Activated T-helper 1 cell treated with anti-CD3 and anti-CD28 coated beads, Interleukin-2, amount 50 U/mL, for 16 hours (primary cell): ENCODE data around the gene PCDHB3.
"Not testable (repeated sequence)": the region's sequence is repeated elsewhere in the genome, so short reads cannot be mapped to it uniquely, and the experiment has no call there.

Experiments
- DNase-seq, 2 donors: peaks; one replicate each; pipeline ENCODE4 v3.0.0-alpha.2; 2020; ENCODE audit warnings: low read depth in 1 of 2, low spot score in 1 of 2

The PCDHB3 gene

DNA sequence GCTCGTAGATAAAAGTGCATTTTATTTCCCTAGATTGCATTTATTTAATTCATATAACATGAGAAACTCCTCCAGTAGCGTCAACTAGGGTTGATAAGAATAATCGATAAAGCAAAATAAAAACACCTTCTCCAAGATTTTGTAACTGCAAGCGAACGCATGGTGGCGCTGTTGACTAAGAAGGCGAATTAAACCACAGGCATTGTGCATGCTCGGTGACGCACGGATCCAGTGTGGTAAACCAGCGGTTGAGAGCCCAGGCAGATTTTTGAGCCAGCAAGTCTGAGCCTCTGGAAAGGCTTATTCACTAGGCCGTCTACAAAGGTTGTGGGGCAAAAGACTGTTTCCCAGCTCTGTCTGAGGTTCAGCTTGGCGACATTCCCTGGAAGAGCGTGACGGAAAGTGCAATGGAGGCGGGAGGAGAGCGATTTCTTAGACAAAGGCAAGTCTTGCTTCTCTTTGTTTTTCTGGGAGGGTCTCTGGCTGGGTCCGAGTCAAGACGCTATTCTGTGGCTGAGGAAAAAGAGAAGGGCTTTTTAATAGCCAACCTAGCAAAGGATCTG, at the start of gene PCDHB3:
Gene PCDHB3, plus strand, starts transcription at position 231 of the 563 bp plus-strand sequence. Its CDS starts 177 bp downstream, at position 408.
- no peak for DNase-seq

DNA sequence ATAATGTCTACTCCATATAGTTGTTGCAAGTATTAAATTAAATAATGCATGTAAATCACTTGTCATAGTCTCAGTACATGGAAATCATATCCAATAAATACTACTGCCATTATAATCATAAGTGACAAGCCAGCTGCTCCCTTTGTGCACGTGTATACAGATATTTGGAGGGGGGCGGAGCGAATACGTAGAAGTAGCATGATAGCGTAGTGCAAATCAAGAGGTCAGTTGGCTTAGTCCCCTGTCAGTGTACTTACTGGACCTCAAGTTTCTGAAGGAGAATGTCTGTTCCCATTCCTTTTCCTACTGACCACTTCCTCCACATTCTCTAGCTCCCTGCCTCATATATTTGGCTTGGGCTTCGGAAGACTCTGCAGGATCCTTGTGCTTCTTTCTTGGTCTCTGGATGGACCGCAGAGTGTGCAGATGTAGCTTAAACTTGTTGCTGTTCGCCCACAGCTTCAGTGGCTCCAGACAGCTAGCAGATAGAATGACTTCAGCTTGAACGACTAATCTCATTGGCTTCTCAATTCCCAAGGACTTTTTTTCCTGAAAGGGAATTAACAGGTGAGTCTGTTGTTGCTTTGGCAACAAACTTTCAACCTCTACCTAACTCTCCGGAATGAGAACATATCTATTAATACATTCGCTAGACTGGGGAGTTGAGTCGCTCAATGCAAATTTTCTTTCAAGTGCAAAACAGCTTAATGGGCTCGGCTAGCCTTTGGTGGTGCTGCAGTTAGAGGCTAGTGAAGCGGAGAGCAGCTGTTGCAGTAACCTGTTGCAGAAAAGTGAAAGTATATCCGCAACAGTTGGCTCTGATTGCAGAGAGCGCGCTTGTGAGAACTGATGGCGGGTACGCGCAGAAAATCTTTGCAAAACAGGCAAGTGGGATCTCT, 49.4 kb upstream of the PCDHB3 start, which contains the start of gene PCDHB1:
Gene PCDHB1, plus strand, starts transcription at position 753 of the 899 bp plus-strand sequence. Its CDS starts 97 bp downstream, at position 850.
- no peak for DNase-seq

DNA sequence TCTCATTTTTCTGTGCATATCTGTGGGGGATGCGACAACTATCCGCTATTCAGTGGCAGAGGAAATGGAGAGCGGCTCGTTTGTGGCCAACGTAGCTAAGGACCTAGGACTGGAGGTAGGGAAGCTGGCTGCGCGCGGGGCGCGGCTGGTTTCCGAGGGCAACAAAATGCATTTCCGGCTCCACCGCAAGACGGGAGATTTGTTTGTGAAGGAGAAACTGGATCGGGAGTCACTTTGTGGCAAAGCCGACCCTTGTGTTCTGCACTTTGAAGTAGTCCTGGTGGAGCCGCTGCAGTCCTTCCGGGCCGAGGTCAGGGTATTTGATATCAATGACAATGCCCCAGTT, 48.8 kb upstream of the PCDHB3 start:
- DNase-seq = no peak

- DNase-seq = no peak
Measured at GRCh38 chr5:141077826-141078225, 22.4 kb upstream of the PCDHB3 start.

DNA sequence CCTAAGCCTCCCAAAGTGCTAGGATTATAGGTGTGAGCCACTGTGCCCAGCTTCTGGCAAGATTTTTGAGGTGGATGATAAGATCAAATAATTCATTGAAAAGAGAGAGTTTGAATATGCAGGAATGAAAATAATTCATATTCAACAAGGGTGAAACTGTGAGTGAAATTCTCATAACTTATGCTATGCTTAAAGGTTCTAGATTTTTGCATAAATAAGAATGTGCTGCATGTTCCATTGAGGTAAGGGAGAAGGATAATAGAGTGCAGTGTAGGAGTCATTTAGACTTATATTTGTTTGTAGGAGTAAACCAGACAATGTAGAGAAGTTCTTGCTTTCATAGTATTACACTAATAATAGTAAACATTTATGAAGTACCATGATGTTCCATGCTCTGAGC, 18.0 kb upstream of the PCDHB3 start:
- no peak for DNase-seq

- DNase-seq = no peak
Measured at GRCh38 chr5:141084487-141084989, 15.7 kb upstream of the PCDHB3 start.

DNA sequence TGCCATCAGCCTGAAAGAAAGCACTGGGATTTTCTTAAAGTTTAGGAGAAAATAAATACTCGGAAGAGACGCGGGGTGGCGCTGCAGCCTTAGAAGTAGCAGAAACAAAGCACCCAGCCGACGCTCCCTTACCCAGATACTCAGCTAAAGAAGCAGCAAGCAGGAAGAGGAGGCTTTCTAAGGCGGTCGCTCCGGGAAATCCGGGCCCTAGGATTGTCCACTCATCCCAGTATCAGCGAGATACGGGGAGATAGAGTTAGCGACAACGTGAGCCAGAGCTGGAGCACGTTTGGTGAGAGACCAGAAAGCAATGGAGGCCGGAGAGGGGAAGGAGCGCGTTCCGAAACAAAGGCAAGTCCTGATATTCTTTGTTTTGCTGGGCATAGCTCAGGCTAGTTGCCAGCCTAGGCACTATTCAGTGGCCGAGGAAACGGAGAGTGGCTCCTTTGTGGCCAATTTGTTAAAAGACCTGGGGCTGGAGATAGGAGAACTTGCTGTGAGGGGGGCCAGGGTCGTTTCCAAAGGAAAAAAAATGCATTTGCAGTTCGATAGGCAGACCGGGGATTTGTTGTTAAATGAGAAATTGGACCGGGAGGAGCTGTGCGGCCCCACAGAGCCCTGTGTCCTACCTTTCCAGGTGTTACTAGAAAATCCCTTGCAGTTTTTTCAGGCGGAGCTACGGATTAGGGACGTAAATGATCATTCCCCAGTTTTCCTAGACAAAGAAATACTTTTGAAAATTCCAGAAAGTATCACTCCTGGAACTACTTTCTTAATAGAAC, 5.6 kb upstream of the PCDHB3 start, which contains the start of gene PCDHB2:
Gene PCDHB2, plus strand, starts transcription at position 135 of the 782 bp plus-strand sequence. Its CDS starts 176 bp downstream, at position 311.
- DNase-seq = no peak

- no peak for DNase-seq
Measured at GRCh38 chr5:141095263-141095641, 5.0 kb upstream of the PCDHB3 start.

DNA sequence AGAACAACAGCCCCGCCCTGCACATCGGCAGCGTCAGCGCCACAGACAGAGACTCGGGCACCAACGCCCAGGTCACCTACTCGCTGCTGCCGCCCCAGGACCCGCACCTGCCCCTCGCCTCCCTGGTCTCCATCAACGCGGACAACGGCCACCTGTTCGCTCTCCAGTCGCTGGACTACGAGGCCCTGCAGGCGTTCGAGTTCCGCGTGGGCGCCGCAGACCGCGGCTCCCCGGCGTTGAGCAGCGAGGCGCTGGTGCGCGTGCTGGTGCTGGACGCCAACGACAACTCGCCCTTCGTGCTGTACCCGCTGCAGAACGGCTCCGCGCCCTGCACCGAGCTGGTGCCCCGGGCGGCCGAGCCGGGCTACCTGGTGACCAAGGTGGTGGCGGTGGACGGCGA, 4.1 kb upstream of the PCDHB3 start:
- DNase-seq = not testable (repeated sequence)

- DNase-seq = not testable (repeated sequence)
Measured at GRCh38 chr5:141096586-141096985, 3.7 kb upstream of the PCDHB3 start.

GRCh38 chr5:141101059-141101458, 786 bp downstream of the PCDHB3 start:
- DNase-seq = no peak

DNA sequence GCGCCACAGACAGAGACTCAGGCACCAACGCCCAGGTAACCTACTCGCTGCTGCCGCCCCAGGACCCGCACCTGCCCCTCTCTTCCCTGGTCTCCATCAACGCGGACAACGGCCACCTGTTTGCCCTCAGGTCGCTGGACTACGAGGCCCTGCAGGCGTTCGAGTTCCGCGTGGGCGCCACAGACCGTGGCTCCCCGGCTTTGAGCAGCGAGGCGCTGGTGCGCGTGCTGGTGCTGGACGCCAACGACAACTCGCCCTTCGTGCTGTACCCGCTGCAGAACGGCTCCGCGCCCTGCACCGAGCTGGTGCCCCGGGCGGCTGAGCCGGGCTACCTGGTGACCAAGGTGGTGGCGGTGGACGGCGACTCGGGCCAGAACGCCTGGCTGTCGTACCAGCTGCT, 1.8 kb downstream of the PCDHB3 start:
- not testable (repeated sequence) for DNase-seq

DNA sequence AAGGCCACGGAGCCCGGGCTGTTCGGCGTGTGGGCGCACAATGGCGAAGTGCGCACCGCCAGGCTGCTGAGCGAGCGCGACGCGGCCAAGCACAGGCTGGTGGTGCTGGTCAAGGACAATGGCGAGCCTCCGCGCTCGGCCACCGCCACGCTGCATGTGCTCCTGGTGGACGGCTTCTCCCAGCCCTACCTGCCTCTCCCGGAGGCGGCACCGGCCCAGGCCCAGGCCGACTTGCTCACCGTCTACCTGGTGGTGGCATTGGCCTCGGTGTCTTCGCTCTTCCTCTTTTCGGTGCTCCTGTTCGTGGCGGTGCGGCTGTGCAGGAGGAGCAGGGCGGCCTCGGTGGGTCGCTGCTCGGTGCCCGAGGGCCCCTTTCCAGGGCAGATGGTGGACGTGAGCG, 2.2 kb downstream of the PCDHB3 start:
- not testable (repeated sequence) for DNase-seq

- no peak for DNase-seq
Measured at GRCh38 chr5:141105350-141105749, 5.1 kb downstream of the PCDHB3 start.

DNA sequence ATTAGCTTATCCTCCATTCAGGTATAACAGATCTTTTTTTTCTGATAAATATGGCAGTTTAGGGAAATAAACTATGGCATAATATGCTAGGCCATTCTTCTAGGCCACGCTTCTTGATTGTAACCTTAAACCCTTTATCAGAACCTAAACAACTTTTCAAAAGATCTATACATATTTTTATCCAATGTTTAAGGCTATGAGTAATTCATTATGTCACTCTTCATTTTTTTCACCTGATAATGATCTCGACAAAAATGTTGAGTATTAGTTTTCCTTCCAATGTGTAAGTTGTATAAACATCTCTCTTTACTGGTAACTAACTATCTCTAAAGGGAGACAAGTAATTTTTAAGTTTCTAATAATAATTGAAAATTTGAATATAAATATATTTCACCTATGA, 19.0 kb downstream of the PCDHB3 start:
- no peak for DNase-seq

DNA sequence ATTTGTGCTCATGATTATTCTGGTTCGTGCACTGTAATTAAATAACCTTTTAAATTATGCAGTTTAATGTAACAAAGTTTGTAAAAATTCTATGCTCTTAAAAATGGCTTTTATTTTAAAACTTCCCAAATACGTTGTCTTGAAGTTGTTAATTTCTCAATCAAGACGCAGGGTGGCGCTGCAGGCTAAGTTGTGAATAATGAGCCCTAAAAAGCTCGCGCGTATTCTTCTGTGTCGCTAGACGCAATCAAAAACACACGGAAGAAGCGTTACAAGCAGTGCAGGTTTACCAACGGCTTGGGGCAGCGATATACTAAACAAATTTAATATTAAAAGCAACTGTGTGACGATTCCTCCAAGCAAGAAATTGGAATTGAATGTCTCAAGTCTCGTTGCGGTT, 21.3 kb downstream of the PCDHB3 start, which contains the start of gene PCDHB4:
Gene PCDHB4, plus strand, starts transcription at position 256 of the 400 bp plus-strand sequence. CDS start 181 bp downstream, outside the sequence.
- DNase-seq = no peak

DNA sequence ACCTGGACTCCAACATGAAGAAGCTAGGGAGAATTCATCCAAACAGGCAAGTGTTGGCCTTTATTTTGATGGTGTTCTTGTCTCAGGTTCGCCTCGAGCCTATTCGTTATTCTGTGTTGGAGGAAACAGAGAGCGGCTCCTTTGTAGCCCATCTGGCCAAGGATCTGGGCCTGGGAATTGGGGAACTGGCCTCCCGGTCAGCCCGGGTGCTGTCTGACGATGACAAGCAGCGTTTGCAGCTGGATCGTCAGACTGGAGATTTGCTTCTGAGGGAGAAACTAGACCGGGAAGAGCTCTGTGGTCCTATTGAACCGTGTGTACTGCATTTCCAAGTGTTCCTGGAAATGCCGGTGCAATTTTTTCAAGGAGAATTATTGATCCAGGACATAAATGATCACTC, 21.7 kb downstream of the PCDHB3 start:
- no peak for DNase-seq

GRCh38 chr5:141123396-141124135, 23.3 kb downstream of the PCDHB3 start:
- not testable (repeated sequence) for DNase-seq

DNA sequence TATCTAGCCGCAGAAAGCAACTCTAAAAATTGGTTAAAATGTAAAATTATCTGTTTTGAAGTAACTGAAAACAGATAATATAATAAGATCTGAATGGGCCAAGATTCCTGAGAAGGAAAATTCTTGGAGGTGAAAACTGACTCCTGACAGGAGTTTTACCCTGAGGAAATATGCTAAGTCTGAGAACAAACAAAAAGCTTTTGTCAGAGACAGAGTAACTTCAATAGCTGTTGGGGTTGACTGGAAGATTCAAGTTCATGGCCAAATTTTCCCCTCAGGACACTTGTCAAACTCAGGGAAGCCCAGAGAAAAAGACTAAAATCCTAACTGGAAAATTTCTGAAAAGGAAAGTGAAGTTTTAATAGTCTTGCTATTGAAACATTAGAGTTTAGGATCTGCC, 27.0 kb downstream of the PCDHB3 start:
- no peak for DNase-seq

DNA sequence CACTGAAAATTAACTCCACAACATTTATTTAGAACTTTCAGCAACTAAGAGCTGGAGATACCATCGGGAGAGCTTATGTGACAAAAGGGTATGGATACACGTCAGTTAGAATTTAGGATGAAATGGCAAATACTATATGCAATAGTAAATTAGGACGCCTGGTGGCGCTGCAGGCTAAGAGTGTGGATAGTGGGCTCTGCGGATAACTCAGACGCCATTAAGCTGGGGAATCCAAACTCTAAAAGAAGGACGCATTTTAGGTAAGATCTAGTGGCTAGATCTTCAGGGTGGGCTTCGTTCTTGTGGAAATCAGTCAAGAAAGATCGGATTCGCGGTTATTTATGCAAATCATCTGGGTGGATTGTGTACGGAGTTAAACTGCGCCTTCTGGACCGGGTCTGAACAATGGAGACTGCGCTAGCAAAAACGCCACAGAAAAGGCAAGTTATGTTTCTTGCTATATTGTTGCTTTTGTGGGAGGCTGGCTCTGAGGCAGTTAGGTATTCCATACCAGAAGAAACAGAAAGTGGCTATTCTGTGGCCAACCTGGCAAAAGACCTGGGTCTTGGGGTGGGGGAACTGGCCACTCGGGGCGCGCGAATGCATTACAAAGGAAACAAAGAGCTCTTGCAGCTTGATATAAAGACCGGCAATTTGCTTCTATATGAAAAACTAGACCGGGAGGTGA, 34.9 kb downstream of the PCDHB3 start, which contains the start of gene PCDHB5:
Gene PCDHB5, plus strand, starts transcription at position 177 of the 688 bp plus-strand sequence. Its CDS starts 229 bp downstream, at position 406.
- no peak for DNase-seq
